HEK293T (cell line): ENCODE results near the gene NCOA6.

Experiments used
- CTCF ChIA-PET: fragments of 350-600 bp; formaldehyde crosslinking; extraction: SDS; loops from one replicate; lab custom pipeline; 2021; ENCODE audit warnings: antibody characterized with exemption, inconsistent platforms; lab: Yijun Ruan, JAX
- POLR2A ChIA-PET: fragments of 350-600 bp; formaldehyde crosslinking; extraction: SDS; loops from one replicate; lab custom pipeline; 2020; ENCODE audit warnings: antibody characterized with exemption, inconsistent platforms; lab: Yijun Ruan, JAX
- DNase-seq: peaks from one replicate; pipeline ENCODE4 v3.0.0; 2012; ENCODE audit warnings: mixed read lengths; ENCODE audit errors: extremely low spot score
- ARNT ChIP-seq: fragments of 450-650 bp; IDR thresholded peaks from 2 replicates; pipeline ENCODE4 v1.6.1; 2017; ENCODE audit warnings: mild to moderate bottlenecking
- BHLHE40 ChIP-seq: fragments of 450-650 bp; IDR thresholded peaks from 2 replicates; pipeline ENCODE4 v1.6.1; 2016; ENCODE audit warnings: mild to moderate bottlenecking, moderate library complexity, borderline replicate concordance
- CTBP1 ChIP-seq: fragments of 450-650 bp; IDR thresholded peaks from 2 replicates; pipeline ENCODE4 v1.6.1; 2016; ENCODE audit warnings: borderline replicate concordance
- ELF4 ChIP-seq: fragments of 450-650 bp; IDR thresholded peaks from 2 replicates; pipeline ENCODE4 v1.6.1; 2017; ENCODE audit warnings: antibody characterized with exemption
- FOXA1 ChIP-seq: fragments of 450-650 bp; IDR thresholded peaks from 2 replicates; pipeline ENCODE4 v1.6.1; 2016; ENCODE audit warnings: mild to moderate bottlenecking
- FOXK2 ChIP-seq: fragments of 450-650 bp; IDR thresholded peaks from 2 replicates; pipeline ENCODE4 v1.6.1; 2016; ENCODE audit warnings: mild to moderate bottlenecking
- FOXM1 ChIP-seq: fragments of 450-650 bp; IDR thresholded peaks from 2 replicates; pipeline ENCODE4 v1.6.1; 2017; ENCODE audit warnings: mild to moderate bottlenecking, borderline replicate concordance
- HDGF ChIP-seq: fragments of 450-650 bp; IDR thresholded peaks from 2 replicates; pipeline ENCODE4 v1.6.1; 2017; ENCODE audit warnings: antibody characterized with exemption, borderline replicate concordance
- L3MBTL2 ChIP-seq: fragments of 450-650 bp; conservative IDR thresholded peaks from 2 replicates; pipeline ENCODE4 v1.6.1; 2016; ENCODE audit warnings: mild to moderate bottlenecking
- LEF1 ChIP-seq: fragments of 450-650 bp; IDR thresholded peaks from 2 replicates; pipeline ENCODE4 v1.6.1; 2017; ENCODE audit warnings: mild to moderate bottlenecking, borderline replicate concordance
- NFRKB ChIP-seq: fragments of 450-650 bp; IDR thresholded peaks from 2 replicates; pipeline ENCODE4 v1.6.1; 2016; ENCODE audit warnings: mild to moderate bottlenecking, moderate library complexity
- PKNOX1 ChIP-seq: fragments of 450-650 bp; IDR thresholded peaks from 2 replicates; pipeline ENCODE4 v1.6.1; 2016
- SP1 ChIP-seq: fragments of 450-650 bp; IDR thresholded peaks from 2 replicates; pipeline ENCODE4 v1.6.1; 2017
- SUZ12 ChIP-seq: fragments of 450-650 bp; IDR thresholded peaks from 2 replicates; pipeline ENCODE4 v1.6.1; 2016; ENCODE audit warnings: mild to moderate bottlenecking
- TARDBP ChIP-seq: fragments of 450-650 bp; IDR thresholded peaks from 2 replicates; pipeline ENCODE4 v1.6.1; 2016
- ZNF384 ChIP-seq: fragments of 450-650 bp; IDR thresholded peaks from 2 replicates; pipeline ENCODE4 v1.6.1; 2016

The NCOA6 gene

DNA sequence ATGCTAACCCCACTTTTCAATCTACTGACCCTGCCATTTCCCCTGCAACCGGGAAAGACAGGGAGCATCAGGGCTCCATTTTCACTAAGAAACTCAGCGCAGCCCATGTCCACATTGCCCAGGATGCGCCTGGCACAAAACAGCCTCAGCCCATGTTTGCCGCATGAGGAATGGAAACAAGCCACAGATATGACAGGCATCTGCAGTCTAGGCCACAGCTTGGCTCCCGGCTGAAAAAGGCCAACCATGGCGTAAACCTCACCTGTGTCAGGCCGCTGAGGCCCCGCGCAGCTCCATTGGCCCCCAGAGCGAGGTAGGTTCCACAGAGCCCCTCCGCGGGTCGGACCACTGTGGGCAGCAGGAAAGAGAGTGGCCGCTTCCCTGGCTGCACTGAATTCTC is 25.5 kb upstream of the NCOA6 start:
- TF ChIP-seq NFRKB, result no peak
- ChIA-PET CTCF (no interaction called here), POLR2A (no interaction called here)
- DNase-seq, result no peak

DNA sequence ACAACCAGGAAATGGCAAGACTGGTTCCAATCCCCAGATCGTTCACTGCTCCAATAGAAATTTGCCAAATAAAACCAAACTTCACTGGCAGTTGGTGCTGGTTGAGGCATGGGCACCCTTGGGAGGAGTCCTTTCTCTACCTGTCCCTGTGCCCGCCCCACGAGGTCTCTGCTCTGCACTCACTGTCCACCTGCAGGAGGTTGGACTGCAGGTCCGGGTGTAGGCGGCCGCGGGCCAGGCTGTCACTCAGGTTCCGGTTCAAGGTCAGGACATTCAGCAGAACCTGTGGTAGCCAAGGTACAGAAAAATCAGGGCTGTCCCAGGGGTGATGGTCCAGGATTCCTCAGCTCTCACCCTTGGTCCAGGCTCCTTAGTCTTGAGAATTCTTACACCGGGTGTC is 24.3 kb upstream of the NCOA6 start:
- ChIA-PET POLR2A (no interaction called here), CTCF (no interaction called here)
- no peak for DNase-seq
- TF ChIP-seq FOXM1 (no peak), ELF4 (no peak), BHLHE40 (no peak), LEF1 (no peak), L3MBTL2 (no peak), SUZ12 (no peak), NFRKB (no peak), ZNF384 (no peak), TARDBP (no peak), SP1 (no peak), ARNT (no peak), CTBP1 (no peak), HDGF (no peak), FOXK2 (no peak), FOXA1 (no peak), PKNOX1 (no peak)

DNA sequence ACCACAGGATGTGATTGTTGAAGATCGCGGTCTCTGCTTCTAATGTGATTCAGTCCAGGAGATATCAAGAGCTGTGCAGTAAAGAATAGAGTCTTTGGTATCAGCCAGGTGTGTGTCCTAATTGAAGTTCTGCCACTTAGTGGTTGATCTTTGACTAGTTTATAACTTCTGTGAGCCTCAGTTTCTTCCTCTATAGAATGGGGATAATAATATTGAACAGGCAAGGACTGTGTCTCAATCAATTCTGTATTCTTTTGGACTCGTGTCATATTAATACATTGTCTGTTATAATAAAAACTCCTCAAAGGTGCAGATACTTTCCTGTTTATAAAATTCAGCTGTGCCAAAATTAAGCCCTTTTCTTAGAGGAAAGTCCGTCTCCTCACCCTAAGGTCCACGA is 23.1 kb upstream of the NCOA6 start:
- no peak for DNase-seq
- ChIA-PET CTCF (interaction anchor here (0.6 kb wide), 1 partner anchor 1764 kb away, joined by 3 read pairs; no protein-coding TSS in a partner anchor), POLR2A (no interaction called here)
- TF ChIP-seq ELF4 (no peak), BHLHE40 (no peak), SP1 (no peak), TARDBP (no peak), LEF1 (no peak), FOXM1 (no peak), NFRKB (no peak)

- TF ChIP-seq SP1 (no peak), L3MBTL2 (no peak), FOXM1 (no peak), HDGF (no peak), ELF4 (no peak), TARDBP (no peak), PKNOX1 (no peak), CTBP1 (no peak)
- no peak for DNase-seq
- ChIA-PET CTCF (no interaction called here), POLR2A (no interaction called here)
Measured at GRCh38 chr20:34843421-34843820, 18.0 kb upstream of the NCOA6 start.

DNA sequence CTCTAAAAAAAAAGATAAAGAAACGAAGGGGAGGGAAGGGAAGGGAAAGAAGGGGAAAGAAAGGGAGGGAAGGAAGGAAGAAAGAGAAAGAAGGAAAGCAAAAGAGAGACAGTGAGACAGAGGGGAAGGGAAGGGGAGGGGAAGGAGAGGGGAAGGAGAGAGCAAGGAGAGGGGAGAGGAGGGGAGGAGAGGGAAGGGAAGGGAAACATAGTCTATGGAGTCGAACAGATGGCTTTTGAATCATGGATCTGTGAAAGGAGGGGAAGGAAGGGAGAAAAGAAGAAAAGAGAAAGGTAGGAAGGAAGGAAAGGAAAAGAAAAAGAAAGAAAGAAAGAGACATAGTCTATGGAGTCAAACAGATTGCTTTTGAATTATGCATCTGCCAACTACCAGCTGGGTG is 16.7 kb upstream of the NCOA6 start:
- DNase-seq, result no peak
- POLR2A ChIA-PET, result no interaction called here
- TF ChIP-seq ZNF384 (no peak), BHLHE40 (no peak), TARDBP (no peak), NFRKB (no peak), HDGF (no peak), PKNOX1 (no peak), SUZ12 (no peak), FOXK2 (no peak), LEF1 (no peak), FOXM1 (no peak), ELF4 (no peak), L3MBTL2 (no peak), FOXA1 (no peak), CTBP1 (no peak), ARNT (no peak), SP1 (no peak)
- CTCF ChIA-PET, result no interaction called here

- peak; percentile 26 for DNase-seq
- ChIA-PET CTCF (no interaction called here), POLR2A (no interaction called here)
- no peak for TF ChIP-seq ELF4
- no peak for TF ChIP-seq L3MBTL2
- TF ChIP-seq SUZ12, result no peak
- no peak for TF ChIP-seq HDGF
- no peak for TF ChIP-seq CTBP1
- TF ChIP-seq NFRKB, result no peak
- TF ChIP-seq BHLHE40, result no peak
- TF ChIP-seq ARNT, result no peak
- TF ChIP-seq FOXA1, result no peak
- no peak for TF ChIP-seq PKNOX1
Measured at GRCh38 chr20:34834459-34834893, 9.0 kb upstream of the NCOA6 start.

GRCh38 chr20:34831936-34832335 is 6.5 kb upstream of the NCOA6 start:
- POLR2A ChIA-PET, result no interaction called here
- TF ChIP-seq CTBP1, result no peak
- TF ChIP-seq LEF1, result no peak
- TF ChIP-seq SP1, result no peak
- TF ChIP-seq TARDBP, result no peak
- TF ChIP-seq ARNT, result no peak
- TF ChIP-seq HDGF, result no peak
- no peak for TF ChIP-seq ZNF384
- CTCF ChIA-PET, result no interaction called here

More at GRCh38 chr20:34831936-34832335, 6.5 kb upstream of the NCOA6 start:
- no peak for DNase-seq
